ENCODE data around the gene BCAS3.
A peak's percentile ranks its signal among the peaks of the same experiment; 100 is the strongest.
"Not testable (repeated sequence)": the region's sequence is repeated elsewhere in the genome, so short reads cannot be mapped to it uniquely, and the experiment has no call there.

BCAS3 gene

DNA sequence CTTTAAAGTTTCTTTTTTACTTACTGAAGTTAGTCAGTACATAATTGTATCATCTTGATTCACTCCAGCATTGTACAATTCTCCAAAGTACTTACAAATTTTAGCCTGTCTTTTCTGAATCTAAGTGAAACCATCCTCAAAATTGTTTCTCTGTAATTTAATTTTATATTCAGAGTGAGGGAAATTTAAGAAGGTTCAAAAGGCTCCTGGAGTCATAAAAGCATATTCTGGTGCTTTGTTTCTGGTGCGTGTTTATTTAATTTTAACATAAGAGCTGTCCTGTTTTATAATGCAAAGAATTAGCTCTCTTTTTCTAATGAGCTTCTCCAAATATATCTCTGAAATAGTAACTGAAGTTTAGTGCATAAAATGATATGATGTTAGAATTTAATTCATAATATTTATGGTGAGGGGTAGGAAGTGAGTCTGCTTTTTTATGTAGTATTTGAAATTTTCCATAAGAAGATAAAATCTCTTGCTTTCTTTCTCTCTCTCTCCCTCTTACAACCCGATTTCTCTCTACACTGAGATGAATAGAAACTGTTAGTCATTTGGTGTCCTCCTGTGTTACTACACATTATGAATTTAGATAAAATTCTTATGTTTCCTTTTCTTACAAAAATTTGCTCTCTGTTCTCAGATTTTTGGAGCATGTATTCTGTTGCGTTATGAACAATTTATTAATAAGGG lies 339.8 kb downstream of the BCAS3 start:
- no peak for DNase-seq (ENCODE audit: low spot score in 2 of 2)
- Mint-ChIP-seq H3K4me3 (no peak overlapping the region), H3K27me3 (no peaks in the 10 kb centered on the region), H3K27ac (ENCODE audit: low read depth) (no peak overlapping the region), H3K9me3 (no peaks in the 10 kb centered on the region), H3K36me3 (ENCODE audit: insufficient read depth) (peaks cover 2% of the 10 kb centered on the region), H3K4me1 (no peaks in the 10 kb centered on the region)
- ATAC-seq (replicated peaks; ENCODE audit: extremely low read depth, poor library complexity, severe bottlenecking), result no peak

DNA sequence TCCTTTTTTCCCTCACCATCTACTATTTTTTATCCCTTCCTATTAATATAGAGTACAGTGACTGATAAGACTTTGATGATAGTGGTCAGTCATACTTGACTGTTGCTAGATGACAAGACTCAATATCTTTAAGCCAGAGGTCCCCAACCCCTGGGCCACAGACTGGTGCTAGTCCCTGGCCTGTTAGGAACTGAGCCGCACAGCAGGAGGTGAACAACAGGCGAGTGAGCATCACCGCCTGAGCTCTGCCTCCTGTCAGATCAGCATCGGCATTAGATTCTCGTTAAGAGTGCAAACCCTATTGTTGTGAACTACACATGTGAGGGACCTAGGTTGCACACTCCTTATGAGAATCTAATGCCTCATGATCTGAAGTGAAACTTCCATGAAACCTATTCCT lies 341.3 kb downstream of the BCAS3 start:
- Mint-ChIP-seq H3K36me3 (ENCODE audit: insufficient read depth) (no peaks in the 10 kb centered on the region), H3K4me1 (no peaks in the 10 kb centered on the region), H3K9me3 (no peaks in the 10 kb centered on the region), H3K27me3 (no peaks in the 10 kb centered on the region), H3K4me3 (no peak overlapping the region), H3K27ac (ENCODE audit: low read depth) (no peak overlapping the region)
- no peak for ATAC-seq (replicated peaks; ENCODE audit: extremely low read depth, poor library complexity, severe bottlenecking)
- DNase-seq (ENCODE audit: low spot score in 2 of 2), result no peak

GRCh38 chr17:61023996-61024395 lies 346.3 kb downstream of the BCAS3 start:
- no peak for ATAC-seq (replicated peaks; ENCODE audit: extremely low read depth, poor library complexity, severe bottlenecking)
- Mint-ChIP-seq H3K27me3 (no peaks in the 10 kb centered on the region), H3K27ac (ENCODE audit: low read depth) (no peak overlapping the region), H3K36me3 (ENCODE audit: insufficient read depth) (no peaks in the 10 kb centered on the region), H3K4me1 (no peaks in the 10 kb centered on the region), H3K4me3 (no peak overlapping the region), H3K9me3 (no peaks in the 10 kb centered on the region)
- DNase-seq (ENCODE audit: low spot score in 2 of 2), result no peak

DNA sequence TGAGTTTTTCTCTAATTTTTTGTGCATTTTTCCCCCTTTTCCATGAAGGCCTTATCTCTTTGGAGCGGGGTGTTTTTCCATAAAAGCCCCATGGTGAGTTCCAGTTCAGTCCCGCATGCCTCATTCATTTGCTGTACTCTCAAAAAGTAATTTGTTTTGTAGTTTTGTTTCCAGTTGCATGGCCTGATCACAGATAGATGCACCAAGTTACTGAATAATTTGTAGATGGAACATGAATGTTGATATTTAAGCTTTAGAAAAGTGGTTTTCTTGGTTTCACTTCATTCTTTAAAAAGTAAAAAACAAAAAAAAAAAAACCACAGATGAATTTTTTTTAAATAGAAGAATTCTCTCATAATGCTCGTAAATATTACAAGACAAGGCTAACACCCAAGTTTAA lies 349.2 kb downstream of the BCAS3 start:
- Mint-ChIP-seq H3K4me3 (no peak overlapping the region), H3K9me3 (no peaks in the 10 kb centered on the region), H3K4me1 (no peaks in the 10 kb centered on the region), H3K27me3 (no peaks in the 10 kb centered on the region), H3K27ac (ENCODE audit: low read depth) (no peak overlapping the region), H3K36me3 (ENCODE audit: insufficient read depth) (peaks cover 3% of the 10 kb centered on the region)
- ATAC-seq (replicated peaks; ENCODE audit: extremely low read depth, poor library complexity, severe bottlenecking) (no peak), DNase-seq (ENCODE audit: low spot score in 2 of 2) (no peak)

- no peak overlapping the region for H3K27ac Mint-ChIP-seq (ENCODE audit: low read depth)
- DNase-seq (ENCODE audit: low spot score in 2 of 2) (no peak), ATAC-seq (replicated peaks; ENCODE audit: extremely low read depth, poor library complexity, severe bottlenecking) (no peak)
- no peak overlapping the region for H3K4me3 Mint-ChIP-seq
- no peaks in the 10 kb centered on the region for H3K9me3 Mint-ChIP-seq
- peaks cover 3% of the 10 kb centered on the region for H3K36me3 Mint-ChIP-seq (ENCODE audit: insufficient read depth)
- no peaks in the 10 kb centered on the region for H3K27me3 Mint-ChIP-seq
- no peaks in the 10 kb centered on the region for H3K4me1 Mint-ChIP-seq
Observed at GRCh38 chr17:61029181-61029580, 351.5 kb downstream of the BCAS3 start.

DNA sequence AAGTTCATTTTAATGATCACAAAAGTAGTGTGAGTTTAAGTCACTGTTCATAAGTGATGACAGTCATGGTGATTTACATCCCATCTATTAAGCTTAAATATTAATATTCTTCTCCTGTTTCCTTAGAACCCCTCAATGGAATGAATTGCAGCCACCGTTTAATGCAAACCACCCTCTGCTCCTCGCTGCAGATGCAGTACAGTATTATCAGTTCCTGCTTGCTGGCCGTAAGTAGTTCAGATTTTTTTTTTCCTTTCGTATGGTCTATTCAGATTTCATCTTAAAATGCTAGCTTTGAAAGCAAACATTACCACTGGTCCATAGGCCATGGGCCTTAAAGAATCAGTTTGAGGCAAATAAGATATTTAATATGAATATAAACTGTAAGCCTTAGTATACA lies 363.0 kb downstream of the BCAS3 start:
- H3K9me3 Mint-ChIP-seq, result no peaks in the 10 kb centered on the region
- ATAC-seq (replicated peaks; ENCODE audit: extremely low read depth, poor library complexity, severe bottlenecking), result no peak
- H3K27ac Mint-ChIP-seq (ENCODE audit: low read depth), result no peak overlapping the region

DNA sequence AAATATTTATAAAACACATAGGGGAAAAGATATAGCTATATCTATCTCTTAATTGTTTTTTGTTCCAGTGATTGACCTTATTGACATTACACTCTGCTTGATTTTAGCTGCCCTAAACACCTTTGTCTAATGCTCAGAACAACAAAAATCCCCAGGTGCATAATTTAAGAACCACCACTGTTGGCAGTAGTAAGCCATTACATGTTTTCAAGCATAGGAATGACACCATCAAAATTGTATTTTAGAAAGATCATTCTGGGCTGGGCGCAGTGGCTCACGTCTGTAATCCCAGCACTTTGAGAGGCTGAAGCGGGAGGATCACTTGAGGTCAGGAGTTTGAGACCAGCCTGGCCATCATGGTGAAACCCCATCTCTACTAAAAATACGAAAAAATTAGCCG lies 364.7 kb downstream of the BCAS3 start:
- H3K36me3 Mint-ChIP-seq (ENCODE audit: insufficient read depth), result peaks cover 15% of the 10 kb centered on the region
- ATAC-seq (replicated peaks; ENCODE audit: extremely low read depth, poor library complexity, severe bottlenecking); DNase-seq (ENCODE audit: low spot score in 2 of 2): not testable (repeated sequence)

More for the DNA sequence above, 363.0 kb downstream of the BCAS3 start:
- Mint-ChIP-seq H3K36me3 (ENCODE audit: insufficient read depth) (peaks cover 15% of the 10 kb centered on the region), H3K4me1 (no peaks in the 10 kb centered on the region), H3K4me3 (no peak overlapping the region), H3K27me3 (no peaks in the 10 kb centered on the region)
- no peak for DNase-seq (ENCODE audit: low spot score in 2 of 2)

DNA sequence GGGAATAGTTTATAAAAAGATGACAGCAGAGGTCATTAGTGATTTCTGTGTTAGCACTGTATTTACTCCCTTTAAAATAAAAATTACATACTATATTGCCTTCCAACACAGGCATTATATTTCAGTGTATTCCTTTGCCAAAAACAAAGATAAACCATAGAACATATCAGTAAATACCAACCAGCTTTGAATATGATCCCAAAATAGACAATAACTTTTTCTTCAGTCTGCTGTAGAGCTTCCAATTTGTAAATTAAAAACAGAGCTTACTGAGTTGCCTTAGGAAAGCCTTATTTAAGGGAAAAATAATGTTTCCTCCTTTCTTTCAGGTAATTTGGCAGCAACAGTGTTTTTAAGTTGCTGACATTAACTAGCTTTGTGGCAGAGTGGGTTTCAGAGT lies 369.9 kb downstream of the BCAS3 start:
- Mint-ChIP-seq H3K4me1 (peaks cover 13% of the 10 kb centered on the region), H3K27me3 (no peaks in the 10 kb centered on the region), H3K9me3 (no peaks in the 10 kb centered on the region), H3K27ac (ENCODE audit: low read depth) (no peak overlapping the region), H3K36me3 (ENCODE audit: insufficient read depth) (peaks cover 5% of the 10 kb centered on the region), H3K4me3 (no peak overlapping the region)
- DNase-seq (ENCODE audit: low spot score in 2 of 2) (no peak), ATAC-seq (replicated peaks; ENCODE audit: extremely low read depth, poor library complexity, severe bottlenecking) (no peak)

More for the DNA sequence above, 364.7 kb downstream of the BCAS3 start:
- peak overlapping the region; percentile 65 for H3K27ac Mint-ChIP-seq (ENCODE audit: low read depth)
- H3K4me1 Mint-ChIP-seq, H3K4me3 Mint-ChIP-seq, H3K27me3 Mint-ChIP-seq, H3K9me3 Mint-ChIP-seq: not testable (repeated sequence)

DNA sequence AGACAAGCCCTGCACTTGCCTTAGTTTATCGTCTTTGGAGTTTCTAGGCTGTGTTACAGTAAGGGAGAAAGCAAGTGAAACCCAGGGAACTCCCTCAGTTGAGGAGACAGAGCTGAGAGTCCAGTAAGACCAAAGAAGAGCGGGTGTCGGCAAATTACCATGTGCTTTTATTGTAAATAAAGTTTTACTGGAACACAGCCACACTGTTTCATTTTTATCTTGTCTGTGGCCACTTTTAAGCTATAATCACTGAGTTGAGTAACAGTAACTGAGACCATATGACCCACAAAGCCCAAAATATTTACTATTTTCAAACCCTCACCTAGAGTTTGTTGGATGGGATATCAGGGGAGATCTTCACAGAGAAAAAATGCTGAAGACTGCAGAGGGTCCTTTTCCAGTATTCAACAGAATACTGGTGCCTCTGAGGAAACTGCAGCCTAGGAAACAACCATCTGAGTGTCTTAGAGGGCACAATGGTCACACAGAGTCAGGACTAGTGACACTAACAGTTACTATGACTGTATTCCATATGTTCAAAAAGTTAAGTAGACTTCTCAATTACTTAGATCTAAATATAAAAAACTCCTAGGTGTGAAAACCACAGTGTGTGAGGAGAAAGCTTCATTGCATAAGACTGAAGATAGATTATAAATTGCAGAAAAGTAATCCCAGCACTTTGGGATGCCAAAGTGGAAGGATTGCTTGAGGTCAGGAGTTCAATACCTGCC lies 370.9 kb downstream of the BCAS3 start:
- Mint-ChIP-seq H3K27ac (ENCODE audit: low read depth) (peak overlapping the region; percentile 15), H3K4me1 (peaks cover 13% of the 10 kb centered on the region), H3K4me3 (no peak overlapping the region), H3K9me3 (no peaks in the 10 kb centered on the region), H3K36me3 (ENCODE audit: insufficient read depth) (peaks cover 5% of the 10 kb centered on the region), H3K27me3 (no peaks in the 10 kb centered on the region)
- ATAC-seq (replicated peaks; ENCODE audit: extremely low read depth, poor library complexity, severe bottlenecking) (peak; percentile 64), DNase-seq (ENCODE audit: low spot score in 2 of 2) (no peak)

DNA sequence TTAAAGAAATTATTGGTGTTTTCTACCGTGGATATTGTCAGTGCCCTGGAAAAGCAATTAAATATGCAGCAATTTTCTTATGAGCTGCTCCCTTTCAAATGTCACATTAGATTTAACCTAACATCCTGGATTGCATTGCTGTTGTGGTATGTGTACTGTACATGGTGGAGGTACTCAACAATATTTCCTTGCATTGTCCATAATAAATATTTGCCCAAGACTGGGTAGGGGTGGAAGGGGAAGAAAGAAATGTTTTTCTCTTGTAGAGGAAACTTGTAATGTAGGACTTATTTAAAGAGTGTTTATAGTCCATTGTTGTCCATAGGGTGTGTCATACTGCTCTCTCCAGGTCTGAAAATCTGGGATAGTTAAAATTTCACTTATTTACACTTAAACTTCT lies 375.8 kb downstream of the BCAS3 start:
- Mint-ChIP-seq H3K4me3 (no peak overlapping the region), H3K27ac (ENCODE audit: low read depth) (no peak overlapping the region), H3K4me1 (peaks cover 18% of the 10 kb centered on the region), H3K9me3 (no peaks in the 10 kb centered on the region), H3K36me3 (ENCODE audit: insufficient read depth) (peaks cover 3% of the 10 kb centered on the region), H3K27me3 (no peaks in the 10 kb centered on the region)
- no peak for DNase-seq (ENCODE audit: low spot score in 2 of 2)
- ATAC-seq (replicated peaks; ENCODE audit: extremely low read depth, poor library complexity, severe bottlenecking), result no peak

DNA sequence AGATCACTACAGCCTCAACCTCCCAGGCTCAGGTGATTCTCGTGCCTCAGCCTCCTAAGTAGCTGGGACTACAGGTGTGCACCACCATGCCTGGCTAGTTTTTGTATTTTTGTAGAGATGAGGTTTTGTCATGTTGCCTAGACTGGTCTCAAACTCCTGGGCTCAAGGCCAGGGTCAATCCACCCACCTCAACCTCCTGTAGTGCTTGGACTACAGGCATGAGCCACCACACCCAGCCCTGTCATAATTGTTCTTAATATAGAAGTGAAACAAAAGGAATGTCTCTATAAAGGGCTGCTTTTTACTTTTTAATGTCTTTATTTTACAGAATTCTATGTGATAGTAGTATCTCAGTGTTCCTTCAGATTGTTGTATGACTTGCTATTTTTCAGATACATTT lies 376.8 kb downstream of the BCAS3 start:
- H3K27me3 Mint-ChIP-seq, result no peaks in the 10 kb centered on the region
- DNase-seq (ENCODE audit: low spot score in 2 of 2) (no peak), ATAC-seq (replicated peaks; ENCODE audit: extremely low read depth, poor library complexity, severe bottlenecking) (no peak)
- H3K4me3 Mint-ChIP-seq, result no peak overlapping the region
- H3K9me3 Mint-ChIP-seq, result no peaks in the 10 kb centered on the region
- no peaks in the 10 kb centered on the region for H3K36me3 Mint-ChIP-seq (ENCODE audit: insufficient read depth)
- no peak overlapping the region for H3K27ac Mint-ChIP-seq (ENCODE audit: low read depth)
- peaks cover 11% of the 10 kb centered on the region for H3K4me1 Mint-ChIP-seq

DNA sequence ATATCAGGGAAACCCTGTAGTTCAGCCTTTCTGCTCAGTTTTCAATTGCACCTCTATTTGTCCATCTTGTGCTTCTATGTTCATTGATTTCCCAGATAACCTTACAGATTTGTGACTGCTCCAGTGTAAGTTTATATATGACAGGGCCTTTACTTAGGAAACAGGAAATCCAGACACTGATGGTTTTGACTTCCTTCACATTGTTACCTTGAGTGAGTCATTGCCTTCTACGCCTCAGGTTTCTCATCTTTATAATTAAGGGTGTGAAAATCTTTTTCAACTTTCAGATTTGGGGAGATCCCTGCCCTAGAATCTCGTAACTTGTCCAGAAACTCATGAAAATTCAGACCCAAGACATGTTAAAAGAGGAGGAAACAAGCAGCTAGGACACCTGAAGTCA lies 379.6 kb downstream of the BCAS3 start:
- DNase-seq (ENCODE audit: low spot score in 2 of 2) (no peak), ATAC-seq (replicated peaks; ENCODE audit: extremely low read depth, poor library complexity, severe bottlenecking) (peak; percentile 43)
- Mint-ChIP-seq H3K4me3 (no peak overlapping the region), H3K9me3 (no peaks in the 10 kb centered on the region), H3K36me3 (ENCODE audit: insufficient read depth) (peaks cover 2% of the 10 kb centered on the region), H3K4me1 (peaks cover 11% of the 10 kb centered on the region), H3K27me3 (no peaks in the 10 kb centered on the region), H3K27ac (ENCODE audit: low read depth) (no peak overlapping the region)

DNA sequence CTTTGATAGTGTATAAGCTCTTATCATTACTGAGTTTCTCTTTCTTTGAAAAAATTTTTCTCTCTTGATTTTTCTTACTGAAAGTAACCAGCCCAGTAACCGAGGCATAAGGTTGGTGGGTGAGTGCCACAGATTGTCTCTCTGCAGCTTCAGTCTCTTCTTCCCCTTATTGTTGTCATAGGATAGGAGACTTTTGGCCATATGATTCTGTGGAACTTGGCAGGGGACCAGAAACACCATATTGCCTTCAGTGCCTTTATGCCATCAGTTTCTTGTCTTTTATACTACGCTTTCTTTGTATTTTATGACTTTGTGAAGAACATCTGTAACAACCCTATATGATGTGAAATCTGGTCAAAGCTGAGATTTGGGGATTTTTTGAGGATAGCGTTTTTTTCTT lies 380.4 kb downstream of the BCAS3 start:
- Mint-ChIP-seq H3K27ac (ENCODE audit: low read depth) (no peak overlapping the region), H3K4me3 (no peak overlapping the region), H3K27me3 (no peaks in the 10 kb centered on the region), H3K4me1 (peaks cover 11% of the 10 kb centered on the region), H3K36me3 (ENCODE audit: insufficient read depth) (peaks cover 2% of the 10 kb centered on the region), H3K9me3 (no peaks in the 10 kb centered on the region)
- DNase-seq (ENCODE audit: low spot score in 2 of 2), result no peak
- no peak for ATAC-seq (replicated peaks; ENCODE audit: extremely low read depth, poor library complexity, severe bottlenecking)

Measured in central memory CD8-positive, alpha-beta T cell (primary cell).